A673 (cell line): ENCODE data around the gene CDAN1.

Source experiments
- CTCF ChIP-seq: fragments of 300-800, 200-600 bp; sonication (generic); conservative IDR thresholded peaks from 2 replicates; pipeline ENCODE4 v1.5.1; 2017; ENCODE audit warnings: low read depth, mild to moderate bottlenecking, antibody characterized with exemption, low read length, moderate library complexity, mixed read lengths
- EZH2 ChIP-seq: fragments of 200-600 bp; sonication (generic); IDR thresholded peaks from 2 replicates; pipeline ENCODE4 v1.6.1; 2017; ENCODE audit warnings: borderline replicate concordance, low read depth, mild to moderate bottlenecking, mixed read lengths, antibody characterized with exemption, low read length; ENCODE audit not compliant: poor library complexity, severe bottlenecking

- TF ChIP-seq CTCF (no peak), EZH2 (no peak)
These were observed 44.4 kb downstream of the CDAN1 start for GRCh38 chr15:42692536-42692935.
